CD14-positive monocyte (primary cell): ENCODE data around the gene NCR1. TPM values are rescaled to one million over a fixed set of nuclear protein-coding genes. Genes with fewer than 3 reads are reported as not detected.

Source experiments
- DNase-seq, 3 donors: peaks; one replicate each; pipeline ENCODE4 v3.0.0-alpha.2; 2011 to 2022
- H2AFZ ChIP-seq: 2 replicates; pipeline ENCODE4 v1.6.0; 2012; ENCODE audit warnings: mild to moderate bottlenecking, low read depth, low read length, inconsistent platforms; ENCODE audit not compliant: insufficient read depth, poor library complexity, severe bottlenecking
- H3K27ac ChIP-seq, 2 donors: 1 replicate in 1 of 2; 2 replicates in 1 of 2; pipeline ENCODE4 v1.5.1; 2012 to 2013; ENCODE audit warnings: low read length in 2 of 2, control low read depth in 1 of 2, inconsistent platforms in 1 of 2, low read depth in 1 of 2, mild to moderate bottlenecking in 1 of 2
- H3K27me3 ChIP-seq, 2 donors: one replicate each; pipeline versions ENCODE4 v1.6.0 to v1.6.1; 2011 to 2013; ENCODE audit warnings: low read length in 2 of 2; ENCODE audit not compliant: control insufficient read depth in 2 of 2, insufficient read depth in 2 of 2
- H3K36me3 ChIP-seq, 2 donors: replicated peaks in 1 of 2; 1 replicate in 1 of 2; 2 replicates in 1 of 2; pipeline versions ENCODE4 v1.5.1 to v1.6.1; 2012 to 2013; ENCODE audit warnings: low read length in 2 of 2, control low read depth in 1 of 2, inconsistent platforms in 1 of 2, mild to moderate bottlenecking in 1 of 2; ENCODE audit not compliant: insufficient read depth in 2 of 2, control insufficient read depth in 1 of 2
- H3K4me1 ChIP-seq, 2 donors: 1 replicate in 1 of 2; 2 replicates in 1 of 2; pipeline versions ENCODE4 v1.5.1 to v1.6.1; 2012 to 2013; ENCODE audit warnings: low read length in 2 of 2, control low read depth in 1 of 2, inconsistent platforms in 1 of 2, mild to moderate bottlenecking in 1 of 2, moderate library complexity in 1 of 2; ENCODE audit not compliant: insufficient read depth in 2 of 2, control insufficient read depth in 1 of 2
- H3K4me2 ChIP-seq: replicated peaks from 2 replicates; pipeline ENCODE3; 2012; ENCODE audit warnings: low read length, moderate library complexity, mild to moderate bottlenecking; ENCODE audit not compliant: poor library complexity, severe bottlenecking; ENCODE audit errors: extremely low read depth
- H3K4me3 ChIP-seq, 3 experiments: fragments of 200-600 bp in 1 of 3; sonication (generic) in 1 of 3; replicated peaks in 1 of 3; 1 replicate in 2 of 3; 2 replicates in 1 of 3; pipeline ENCODE4 v1.5.1; 2011 to 2013; ENCODE audit warnings: low read length in 3 of 3, mild to moderate bottlenecking in 3 of 3, control low read depth in 2 of 3, low read depth in 2 of 3, inconsistent platforms in 1 of 3, moderate library complexity in 1 of 3
- H3K79me2 ChIP-seq: 2 replicates; pipeline ENCODE4 v1.6.0; 2012; ENCODE audit warnings: mild to moderate bottlenecking, control low read depth, inconsistent platforms, low read length, moderate library complexity; ENCODE audit not compliant: insufficient read depth
- H3K9ac ChIP-seq: 2 replicates; pipeline ENCODE4 v1.6.0; 2017; ENCODE audit warnings: low read length, mild to moderate bottlenecking; ENCODE audit not compliant: insufficient read depth, poor library complexity, severe bottlenecking
- H3K9me3 ChIP-seq, 2 donors: replicated peaks in 1 of 2; 1 replicate in 1 of 2; 2 replicates in 1 of 2; pipeline versions ENCODE4 v1.5.1 to v1.6.1; 2012 to 2013; ENCODE audit warnings: low read length in 2 of 2, control low read depth in 1 of 2; ENCODE audit not compliant: control insufficient read depth in 1 of 2, insufficient read depth in 1 of 2
- H4K20me1 ChIP-seq: 2 replicates; pipeline ENCODE4 v1.6.0; 2012; ENCODE audit warnings: mild to moderate bottlenecking, low read length, control low read depth, moderate library complexity; ENCODE audit not compliant: insufficient read depth
- H3K27ac Mint-ChIP-seq, 7 donors: one replicate each; pipeline ENCODE4 v1.8.0; 2020; ENCODE audit warnings: mild to moderate bottlenecking in 7 of 7, mixed read lengths in 7 of 7, moderate library complexity in 6 of 7, inconsistent platforms in 2 of 7
- H3K27me3 Mint-ChIP-seq, 3 donors: one replicate each; pipeline ENCODE4 v1.8.0; 2021 to 2022; ENCODE audit warnings: low read depth in 3 of 3, mild to moderate bottlenecking in 3 of 3, mixed read lengths in 3 of 3, moderate library complexity in 3 of 3, inconsistent platforms in 1 of 3
- H3K36me3 Mint-ChIP-seq, 2 donors: one replicate each; pipeline ENCODE4 v1.8.0; 2020; ENCODE audit warnings: mixed read lengths in 2 of 2, inconsistent platforms in 1 of 2, mild to moderate bottlenecking in 1 of 2
- H3K4me1 Mint-ChIP-seq: one replicate; pipeline ENCODE4 v1.8.0; 2020; ENCODE audit warnings: mild to moderate bottlenecking, mixed read lengths
- H3K4me3 Mint-ChIP-seq, 2 donors: one replicate each; pipeline ENCODE4 v1.8.0; 2020; ENCODE audit warnings: mild to moderate bottlenecking in 2 of 2, mixed read lengths in 2 of 2, moderate library complexity in 1 of 2
- H3K9me3 Mint-ChIP-seq, 7 donors: one replicate each; pipeline ENCODE4 v1.8.0; 2020 to 2022; ENCODE audit warnings: mixed read lengths in 7 of 7, mild to moderate bottlenecking in 6 of 7, moderate library complexity in 6 of 7, inconsistent platforms in 2 of 7
- WGBS: methylation state at CpG from one replicate; pipeline ENCODE4 v1.1.5; 2013; ENCODE audit warnings: missing lambda C conversion rate; ENCODE audit not compliant: insufficient coverage; 5-methylcytosine and 5-hydroxymethylcytosine counted together
- intact Hi-C, 2 donors: fragments of 100-400 bp; cut with micrococcal nuclease; formaldehyde crosslinking; loops; one replicate each; pipeline versions ENCODE4 v1.15.0 to v1.15.1; 2023
- polyA plus RNA-seq, 3 donors: library from polyadenylated mRNA; depleted of rRNA in 1 of 3; unstranded in 2 of 3; stranded (reverse) in 1 of 3; fragments of 300-500 nt in 2 of 3; fragments of >200 nt in 1 of 3; fragmentation: Illumina TruSeq in 2 of 3; gene quantifications; 1 replicate in 2 of 3; 2 replicates in 1 of 3; pipeline ENCODE4 v1.2.3, GENCODE V29; 2012 to 2021
- TF ChIP-seq, protein P1 (sequence below): fragments of 200-600 bp; IDR thresholded peaks from one replicate; pipeline ENCODE4 v1.8.0; 2022; ENCODE audit warnings: antibody characterized with exemption, mild to moderate bottlenecking

The NCR1 gene
- polyA plus RNA-seq, 3 donors: 0.20 to 0.43 TPM; not detected in 1

DNA sequence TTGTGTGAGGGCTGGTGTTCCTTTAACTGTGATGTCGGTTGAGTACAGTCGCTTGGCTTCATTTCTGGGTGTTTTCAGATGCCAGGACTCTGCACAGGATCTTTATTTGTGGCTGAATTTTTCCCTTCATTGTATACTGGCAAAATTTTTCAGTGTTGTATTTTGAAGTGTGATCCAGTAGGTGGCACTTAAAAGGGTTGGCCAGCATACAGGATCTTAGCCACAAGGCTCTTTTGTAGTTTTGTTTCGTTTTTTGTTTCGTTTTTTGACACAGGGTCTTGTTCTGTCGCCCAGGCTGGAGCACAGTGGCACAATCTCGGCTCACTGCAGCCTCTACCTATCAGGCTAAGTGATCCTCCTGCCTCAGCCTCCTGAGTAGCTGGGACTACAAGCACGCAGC, 23.2 kb upstream of the NCR1 start:
- peaks cover 49 to 84% of the 10 kb centered on the region in 2 donors for H3K36me3 ChIP-seq
- peak in 1 of 3 donors; percentile 47 for DNase-seq
- H3K4me3 ChIP-seq: no peak overlapping the region
- TF ChIP-seq, protein P1, sequence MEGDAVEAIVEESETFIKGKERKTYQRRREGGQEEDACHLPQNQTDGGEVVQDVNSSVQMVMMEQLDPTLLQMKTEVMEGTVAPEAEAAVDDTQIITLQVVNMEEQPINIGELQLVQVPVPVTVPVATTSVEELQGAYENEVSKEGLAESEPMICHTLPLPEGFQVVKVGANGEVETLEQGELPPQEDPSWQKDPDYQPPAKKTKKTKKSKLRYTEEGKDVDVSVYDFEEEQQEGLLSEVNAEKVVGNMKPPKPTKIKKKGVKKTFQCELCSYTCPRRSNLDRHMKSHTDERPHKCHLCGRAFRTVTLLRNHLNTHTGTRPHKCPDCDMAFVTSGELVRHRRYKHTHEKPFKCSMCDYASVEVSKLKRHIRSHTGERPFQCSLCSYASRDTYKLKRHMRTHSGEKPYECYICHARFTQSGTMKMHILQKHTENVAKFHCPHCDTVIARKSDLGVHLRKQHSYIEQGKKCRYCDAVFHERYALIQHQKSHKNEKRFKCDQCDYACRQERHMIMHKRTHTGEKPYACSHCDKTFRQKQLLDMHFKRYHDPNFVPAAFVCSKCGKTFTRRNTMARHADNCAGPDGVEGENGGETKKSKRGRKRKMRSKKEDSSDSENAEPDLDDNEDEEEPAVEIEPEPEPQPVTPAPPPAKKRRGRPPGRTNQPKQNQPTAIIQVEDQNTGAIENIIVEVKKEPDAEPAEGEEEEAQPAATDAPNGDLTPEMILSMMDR: peak; percentile 33
- peaks cover 77 to 100% of the 10 kb centered on the region in 2 donors for H3K36me3 Mint-ChIP-seq
- no peak overlapping the region for H3K27ac ChIP-seq
- H3K27ac Mint-ChIP-seq: peak overlapping the region in 6 of 7 donors; percentile 2 to 69 (median 48)
- peaks cover 2 to 15% (median 13%) of the 10 kb centered on the region in 3 donors for H3K27me3 Mint-ChIP-seq
- 89% methylated on average over 2 of the region's 7 CpGs for WGBS
- H3K4me3 Mint-ChIP-seq: peak overlapping the region in 1 of 2 donors; percentile 46
- H3K4me1 ChIP-seq: peaks cover 34 to 52% of the 10 kb centered on the region in 2 donors
- no peaks in the 10 kb centered on the region for H3K9me3 ChIP-seq
- H3K79me2 ChIP-seq: peaks cover 61% of the 10 kb centered on the region
- no peak overlapping the region for H3K4me2 ChIP-seq
- peaks cover 96% of the 10 kb centered on the region for H4K20me1 ChIP-seq
- H3K27me3 ChIP-seq: no peaks in the 10 kb centered on the region
- H3K9ac ChIP-seq: no peak overlapping the region
- intact Hi-C loops: loop anchor here in 1 of 2 donors (5.0 kb wide), 1 partner anchor 35 kb away; no protein-coding TSS in a partner anchor
- no peak overlapping the region for H2AFZ ChIP-seq
- H3K9me3 Mint-ChIP-seq: peaks cover 0 to 7% (median 0%) of the 10 kb centered on the region in 7 donors
- H3K4me1 Mint-ChIP-seq: peaks cover 49% of the 10 kb centered on the region

GRCh38 chr19:54883228-54883627, 22.7 kb upstream of the NCR1 start:
- Histone ChIP-seq H2AFZ (no peak overlapping the region), H3K4me2 (no peak overlapping the region), H3K79me2 (peaks cover 57% of the 10 kb centered on the region), H3K36me3 (peaks cover 54 to 87% of the 10 kb centered on the region in 2 donors), H4K20me1 (peaks cover 96% of the 10 kb centered on the region), H3K4me1 (peaks cover 34 to 51% of the 10 kb centered on the region in 2 donors), H3K27ac (no peak overlapping the region), H3K27me3 (no peaks in the 10 kb centered on the region), H3K9ac (no peak overlapping the region), H3K9me3 (no peaks in the 10 kb centered on the region), H3K4me3 (no peak overlapping the region)
- DNase-seq: no peak
- TF ChIP-seq, protein P1: no peak
- Mint-ChIP-seq H3K27me3 (peaks cover 2 to 15% (median 13%) of the 10 kb centered on the region in 3 donors), H3K4me1 (peaks cover 48% of the 10 kb centered on the region), H3K36me3 (peaks cover 78 to 100% of the 10 kb centered on the region in 2 donors), H3K27ac (peak overlapping the region in 5 of 7 donors; percentile 2 to 69 (median 50)), H3K4me3 (no peak overlapping the region), H3K9me3 (peaks cover 0 to 7% (median 0%) of the 10 kb centered on the region in 7 donors)
- WGBS: 80% methylated on average over 7 of the region's 9 CpGs
- intact Hi-C loops: loop anchor here in 1 of 2 donors (5.0 kb wide), 1 partner anchor 34 kb away; no protein-coding TSS in a partner anchor
